ENCODE results near the gene UMOD. TPM values are rescaled to one million over a fixed set of nuclear protein-coding genes. Genes with fewer than 3 reads are reported as not detected.

UMOD gene
- polyA plus RNA-seq, 4 donors, result 2.8 to 325 (median 197) TPM

DNA sequence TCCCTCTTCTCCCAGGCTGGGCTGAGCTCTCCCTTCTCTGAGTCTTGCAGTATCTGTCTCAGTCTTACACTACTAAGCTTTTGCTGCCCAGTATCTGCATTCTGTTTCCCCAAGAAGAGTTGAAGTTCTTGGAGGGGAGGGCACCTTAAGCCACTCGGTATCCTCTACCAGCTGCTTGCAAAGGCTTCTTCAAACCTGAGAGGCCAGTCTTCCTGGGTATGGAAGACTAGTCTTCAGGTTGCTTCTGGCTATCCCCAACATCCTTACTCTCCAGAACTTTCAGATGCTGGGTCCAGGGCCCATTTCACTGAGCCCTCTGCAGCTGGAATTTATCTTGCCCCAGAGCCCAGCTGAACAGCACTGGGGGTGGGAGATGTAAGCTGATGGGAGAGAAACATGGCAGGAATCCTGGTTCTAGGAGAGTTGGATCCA lies 45.3 kb downstream of the UMOD start:
- DNase-seq (ENCODE audit: low read depth in 4 of 4, low spot score in 3 of 4), result no peak

DNA sequence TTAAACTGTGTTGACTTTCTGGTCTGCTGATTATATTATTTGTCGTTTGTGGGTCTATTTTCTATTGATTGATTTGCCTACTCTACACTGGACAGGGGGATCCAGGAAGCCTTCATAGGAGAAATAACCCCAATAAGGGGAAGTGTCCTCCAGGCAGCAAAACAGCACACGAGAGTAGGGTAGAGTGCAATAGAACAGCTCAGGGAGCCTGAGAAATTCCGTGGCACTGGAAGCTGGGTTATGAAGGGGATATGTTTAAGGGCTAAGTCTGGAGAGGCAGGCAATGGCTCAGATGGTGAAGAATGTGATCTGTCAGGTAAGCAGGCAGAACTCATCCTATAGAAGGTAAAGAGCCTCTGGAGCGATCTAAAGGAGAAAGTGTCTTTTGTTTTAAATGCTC lies 46.1 kb downstream of the UMOD start:
- no peak for DNase-seq (ENCODE audit: low read depth in 4 of 4, low spot score in 3 of 4)

- DNase-seq (ENCODE audit: low read depth in 4 of 4, low spot score in 3 of 4), result no peak
Measured at GRCh38 chr16:20303012-20303411, 49.5 kb downstream of the UMOD start.

DNA sequence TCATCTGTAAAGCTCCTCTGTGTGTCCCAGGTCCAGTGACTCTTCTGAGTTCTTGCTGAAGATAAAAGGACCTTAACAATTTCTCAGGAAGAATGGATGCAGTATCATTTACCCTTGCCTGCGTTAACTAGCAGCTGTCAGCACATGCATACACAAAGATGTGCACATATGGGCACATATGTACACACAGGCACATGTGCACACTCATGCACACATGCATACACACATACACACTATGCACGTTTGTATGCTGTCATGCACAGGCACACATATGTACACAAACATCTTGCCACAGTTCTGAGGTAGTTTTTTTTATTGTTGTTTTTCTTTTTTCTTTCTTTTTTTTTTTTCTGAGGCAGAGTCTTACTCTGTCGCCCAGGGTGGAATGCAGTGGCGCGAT lies 50.1 kb downstream of the UMOD start:
- no peak for DNase-seq (ENCODE audit: low read depth in 4 of 4, low spot score in 3 of 4)

GRCh38 chr16:20301840-20302239 lies 50.7 kb downstream of the UMOD start:
- DNase-seq (ENCODE audit: low read depth in 4 of 4, low spot score in 3 of 4), result no peak

GRCh38 chr16:20300312-20301097 lies 52.0 kb downstream of the UMOD start:
- DNase-seq (ENCODE audit: low read depth in 4 of 4, low spot score in 3 of 4), result peak in 3 of 4 donors; percentile 14 to 20 (median 19)

- no peak for DNase-seq (ENCODE audit: low read depth in 4 of 4, low spot score in 3 of 4)
Measured at GRCh38 chr16:20298452-20298851, 54.1 kb downstream of the UMOD start.

DNA sequence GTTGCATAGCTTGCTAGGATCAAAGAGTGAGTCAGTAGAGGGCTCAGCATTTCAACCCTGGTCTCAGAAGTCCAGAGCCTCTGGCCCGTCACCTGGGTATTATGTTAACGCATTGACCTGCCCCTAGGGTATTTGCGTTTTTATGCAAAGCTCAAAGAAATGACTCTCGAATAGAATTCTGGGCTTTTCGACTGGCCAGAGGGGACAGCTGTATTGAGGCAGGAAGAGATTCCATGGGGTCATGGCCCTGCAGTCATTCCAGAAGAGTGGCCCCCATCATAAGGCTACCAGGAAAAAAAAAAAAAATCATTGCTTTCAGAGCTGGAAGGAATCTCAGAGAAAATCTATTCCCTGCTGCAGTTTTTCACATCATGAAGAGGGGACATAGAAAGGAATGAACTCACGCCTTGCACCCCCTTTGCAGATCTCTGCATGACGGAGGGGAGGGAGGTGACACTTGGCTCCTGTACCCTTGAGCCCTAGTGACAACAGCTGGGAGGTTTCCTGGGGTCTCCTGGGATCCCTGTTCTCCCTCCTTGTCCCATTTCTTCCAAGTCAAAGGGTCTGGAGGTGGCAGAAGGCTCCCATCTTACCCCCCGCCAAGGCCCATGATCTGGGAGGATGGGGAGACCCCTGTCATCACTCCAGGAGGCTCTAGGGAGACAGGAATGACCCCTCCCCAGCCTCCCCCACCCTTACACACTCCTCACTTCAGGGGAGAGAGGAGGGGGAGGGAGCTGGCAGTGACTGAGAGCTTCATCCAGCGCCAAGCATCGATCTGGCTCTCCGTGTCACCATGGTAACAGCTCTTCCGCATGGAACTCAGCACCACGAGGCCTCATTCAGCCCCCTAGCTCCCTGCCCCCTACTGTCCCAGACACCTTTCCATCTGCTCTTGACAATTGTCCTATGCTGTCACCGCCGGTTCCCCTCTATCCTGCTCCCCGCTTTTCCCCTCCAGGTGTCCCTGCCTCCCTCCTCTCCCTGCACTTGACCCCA lies 61.0 kb downstream of the UMOD start:
- no peak for DNase-seq (ENCODE audit: low read depth in 4 of 4, low spot score in 3 of 4)

DNA sequence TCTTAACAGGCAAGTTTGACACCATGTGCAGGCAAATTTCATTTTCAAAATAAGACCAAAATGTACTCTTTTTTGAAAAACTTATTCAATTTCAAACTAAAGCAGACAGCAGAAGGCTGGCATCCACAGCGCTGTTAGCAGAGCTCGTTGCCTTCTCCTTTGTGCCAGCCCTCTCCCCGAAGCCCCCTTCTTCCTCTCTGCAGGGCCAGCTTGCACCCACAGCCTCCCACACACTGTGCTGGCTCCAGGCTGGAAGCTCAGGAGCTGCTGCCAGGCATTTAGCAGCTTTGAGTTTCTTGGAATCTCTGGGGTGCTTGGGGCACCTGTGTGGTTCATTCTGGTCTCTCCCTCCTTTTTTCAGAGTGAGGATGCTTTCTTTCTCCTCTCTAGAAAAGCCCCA lies 62.9 kb downstream of the UMOD start:
- DNase-seq (ENCODE audit: low read depth in 4 of 4, low spot score in 3 of 4), result no peak

- no peak for DNase-seq (ENCODE audit: low read depth in 4 of 4, low spot score in 3 of 4)
Measured at GRCh38 chr16:20285993-20286499, 66.5 kb downstream of the UMOD start.

Other genes with a start within 250 kb of the UMOD start
- 1 to 10 TPM in 3 of 4 donors, not detected in 1; 2.6 to 7.4 (median 2.7) TPM for gene GP2, start 25.2 kb downstream of the UMOD start, polyA plus RNA-seq (ENCODE audit: insufficient read length in 4 of 4)
- under 1 TPM in 1 of 4 donors, not detected in 3; 0.10 TPM for gene PDILT, start 52.0 kb upstream of the UMOD start, polyA plus RNA-seq (ENCODE audit: insufficient read length in 4 of 4)
- 1 to 10 TPM in 3 of 4 donors, under 1 TPM in 1; 0.42 to 9.2 (median 4.8) TPM for gene ACSM5, start 56.8 kb upstream of the UMOD start, polyA plus RNA-seq (ENCODE audit: insufficient read length in 4 of 4)
- 10 to 100 TPM in 3 of 4 donors, 1 to 10 TPM in 1; 1.3 to 76.5 (median 54.4) TPM for gene ACSM2A, start 98.8 kb upstream of the UMOD start, polyA plus RNA-seq (ENCODE audit: insufficient read length in 4 of 4)
- gene ACSM2B, start 223.7 kb upstream of the UMOD start, polyA plus RNA-seq (ENCODE audit: insufficient read length in 4 of 4), result 10 to 100 TPM in 3 of 4 donors, 1 to 10 TPM in 1; 2.5 to 60.6 (median 45.6) TPM